IgD-negative memory B cell (primary cell): Measurements from ENCODE around the gene TARBP2. TPM values are rescaled to one million over a fixed set of nuclear protein-coding genes. Genes with fewer than 3 reads are reported as not detected.
"Not testable (repeated sequence)": the region's sequence is repeated elsewhere in the genome, so short reads cannot be mapped to it uniquely, and the experiment has no call there.

Experiments
- H3K27ac Mint-ChIP-seq, 3 donors: one replicate each; pipeline ENCODE4 v1.8.0; 2020 to 2022; ENCODE audit warnings: mild to moderate bottlenecking in 3 of 3, mixed read lengths in 3 of 3, moderate library complexity in 1 of 3
- H3K27me3 Mint-ChIP-seq: one replicate; pipeline ENCODE4 v1.8.0; 2021; ENCODE audit warnings: mixed read lengths
- H3K36me3 Mint-ChIP-seq: one replicate; pipeline ENCODE4 v1.8.0; 2020; ENCODE audit warnings: mild to moderate bottlenecking, mixed read lengths
- H3K4me1 Mint-ChIP-seq, 3 donors: one replicate each; pipeline ENCODE4 v1.8.0; 2020 to 2022; ENCODE audit warnings: mixed read lengths in 3 of 3, mild to moderate bottlenecking in 1 of 3
- H3K4me3 Mint-ChIP-seq, 4 donors: one replicate each; pipeline ENCODE4 v1.8.0; 2020 to 2022; ENCODE audit warnings: mild to moderate bottlenecking in 4 of 4, mixed read lengths in 4 of 4, moderate library complexity in 3 of 4
- H3K9me3 Mint-ChIP-seq, 3 donors: one replicate each; pipeline ENCODE4 v1.8.0; 2020 to 2021; ENCODE audit warnings: mixed read lengths in 3 of 3, mild to moderate bottlenecking in 1 of 3
- polyA plus RNA-seq: library from polyadenylated mRNA; unstranded; fragments of 300-500 nt; fragmentation: Illumina TruSeq; gene quantifications from one replicate; pipeline ENCODE4 v1.2.3, GENCODE V29; 2021

TARBP2 gene
- polyA plus RNA-seq, 1 donor from 2014 or later = 20.8 TPM

GRCh38 chr12:53532524-53533445 lies 31.7 kb downstream of the TARBP2 start:
- no peak overlapping the region for H3K4me3 Mint-ChIP-seq
- H3K36me3 Mint-ChIP-seq = peaks cover 2% of the 10 kb centered on the region
- H3K4me1 Mint-ChIP-seq = no peaks in the 10 kb centered on the region
- H3K9me3 Mint-ChIP-seq = no peaks in the 10 kb centered on the region
- H3K27me3 Mint-ChIP-seq = no peaks in the 10 kb centered on the region
- H3K27ac Mint-ChIP-seq = no peak overlapping the region

DNA sequence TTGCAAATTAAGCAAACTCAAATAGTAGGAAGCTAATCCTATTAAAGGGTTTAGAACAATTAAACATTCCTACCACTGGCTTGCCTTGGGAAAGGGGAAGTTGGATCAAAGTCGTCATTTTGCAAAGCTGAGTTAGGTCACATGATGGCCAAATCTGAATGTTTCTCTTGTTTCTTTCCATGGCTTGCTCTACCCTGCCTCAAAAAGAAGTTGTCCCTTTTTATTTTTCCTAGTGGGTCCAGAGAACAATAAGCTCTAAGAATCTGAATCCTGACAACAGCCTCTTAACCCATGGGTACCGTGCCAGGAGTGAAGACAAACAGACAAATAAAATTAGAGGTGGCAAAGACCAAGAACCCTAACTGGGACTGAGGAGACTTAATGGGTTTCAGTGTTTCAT lies 32.4 kb downstream of the TARBP2 start:
- Mint-ChIP-seq H3K36me3 (peaks cover 2% of the 10 kb centered on the region), H3K4me1 (no peaks in the 10 kb centered on the region), H3K4me3 (no peak overlapping the region), H3K27ac (no peak overlapping the region), H3K27me3 (no peaks in the 10 kb centered on the region), H3K9me3 (no peaks in the 10 kb centered on the region)

DNA sequence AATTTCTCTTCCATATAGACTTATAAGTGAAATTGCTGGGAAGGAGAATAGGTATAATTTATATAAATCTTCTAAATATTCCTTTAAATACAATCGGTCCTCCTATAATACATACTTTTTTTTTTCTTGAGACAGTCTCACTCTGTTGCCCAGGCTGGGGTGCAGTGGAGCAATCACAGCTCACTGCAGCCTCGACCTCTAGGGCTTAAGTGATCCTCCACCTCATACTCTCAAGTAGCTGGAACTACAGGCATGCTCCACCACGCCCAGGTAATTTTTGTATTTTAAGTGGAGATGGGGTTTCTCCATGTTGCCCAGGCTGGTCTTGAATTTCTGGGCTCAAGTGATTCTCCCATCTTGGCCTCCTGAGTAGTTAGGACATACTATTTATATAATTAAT lies 35.9 kb downstream of the TARBP2 start:
- no peaks in the 10 kb centered on the region for H3K4me1 Mint-ChIP-seq
- H3K9me3 Mint-ChIP-seq = no peaks in the 10 kb centered on the region
- peaks cover 2% of the 10 kb centered on the region for H3K36me3 Mint-ChIP-seq
- no peak overlapping the region for H3K27ac Mint-ChIP-seq
- H3K4me3 Mint-ChIP-seq = no peak overlapping the region
- H3K27me3 Mint-ChIP-seq = no peaks in the 10 kb centered on the region

GRCh38 chr12:53538209-53538689 lies 37.2 kb downstream of the TARBP2 start:
- Mint-ChIP-seq H3K4me1 (no peaks in the 10 kb centered on the region), H3K27ac (no peak overlapping the region), H3K36me3 (peaks cover 2% of the 10 kb centered on the region), H3K27me3 (no peaks in the 10 kb centered on the region), H3K4me3 (no peak overlapping the region), H3K9me3 (no peaks in the 10 kb centered on the region)

- Mint-ChIP-seq H3K27ac (peak overlapping the region in 1 of 3 donors; percentile 31), H3K4me3 (no peak overlapping the region), H3K4me1 (peaks cover 0 to 7% (median 5%) of the 10 kb centered on the region in 3 donors), H3K36me3 (peaks cover 2% of the 10 kb centered on the region), H3K9me3 (no peaks in the 10 kb centered on the region), H3K27me3 (no peaks in the 10 kb centered on the region)
Measured at GRCh38 chr12:53539526-53539925, 38.4 kb downstream of the TARBP2 start.

DNA sequence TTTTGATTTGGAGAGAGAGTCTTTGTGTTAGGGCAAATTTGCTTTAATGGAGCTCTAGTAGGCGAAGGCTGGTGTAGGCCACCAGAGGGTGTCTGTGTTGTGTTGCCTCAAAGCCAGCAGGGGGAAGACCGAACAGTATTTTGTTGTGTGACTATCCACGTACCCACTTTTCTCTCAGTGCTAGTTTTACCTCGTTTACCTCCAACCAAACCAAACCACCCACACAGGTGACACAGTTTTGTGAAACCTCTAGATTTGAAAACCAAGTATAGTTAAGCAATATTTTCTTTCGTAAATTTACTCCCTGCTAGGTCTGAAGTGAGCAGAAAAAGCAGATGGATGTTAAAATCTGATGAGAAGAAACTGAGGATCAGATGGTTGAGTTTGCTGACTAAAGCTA lies 42.5 kb downstream of the TARBP2 start:
- peak overlapping the region in 1 of 3 donors; percentile 42 for H3K27ac Mint-ChIP-seq
- no peaks in the 10 kb centered on the region for H3K27me3 Mint-ChIP-seq
- no peak overlapping the region for H3K4me3 Mint-ChIP-seq
- no peaks in the 10 kb centered on the region for H3K9me3 Mint-ChIP-seq
- H3K4me1 Mint-ChIP-seq = peaks cover 0 to 7% (median 5%) of the 10 kb centered on the region in 3 donors
- no peaks in the 10 kb centered on the region for H3K36me3 Mint-ChIP-seq

DNA sequence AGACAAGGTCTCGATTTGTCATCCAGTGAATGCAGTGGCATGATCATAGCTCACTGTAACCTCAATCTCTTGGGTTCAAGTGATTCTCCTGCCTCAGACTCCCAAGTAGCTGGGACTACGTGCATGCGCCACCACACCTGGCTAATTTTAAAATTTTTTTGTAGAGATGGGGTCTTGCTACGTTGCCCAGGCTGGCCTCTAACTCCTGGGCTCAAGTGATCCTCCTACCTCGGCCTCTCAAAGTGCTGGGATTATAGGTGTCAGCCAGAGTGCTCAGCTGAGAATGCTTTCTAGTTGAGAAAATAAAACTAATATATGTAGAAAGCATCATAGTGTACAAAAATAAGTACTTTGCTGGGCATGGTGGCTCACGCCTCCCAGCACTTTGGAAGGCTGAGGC lies 47.3 kb downstream of the TARBP2 start:
- not testable (repeated sequence) for H3K9me3 Mint-ChIP-seq

DNA sequence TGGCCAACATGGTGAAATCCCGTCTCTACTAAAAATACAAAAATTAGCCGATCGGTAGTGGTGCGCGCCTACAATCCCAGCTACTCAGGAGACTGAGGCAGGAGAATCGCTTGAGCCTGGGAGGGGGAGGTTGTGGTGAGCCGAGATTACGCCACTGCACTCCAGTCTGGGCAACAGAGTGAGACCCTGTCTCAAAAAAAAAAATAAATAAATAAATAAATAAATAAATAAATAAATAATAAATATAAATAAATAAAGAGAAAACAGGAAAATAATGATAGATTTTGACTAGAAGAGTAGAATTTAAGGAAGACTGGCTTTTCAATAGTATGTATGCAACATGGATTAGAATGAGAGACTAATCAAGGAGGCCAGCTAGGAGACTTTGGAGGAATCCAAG lies 49.0 kb downstream of the TARBP2 start:
- not testable (repeated sequence) for H3K9me3 Mint-ChIP-seq, H3K4me1 Mint-ChIP-seq, H3K4me3 Mint-ChIP-seq, H3K27me3 Mint-ChIP-seq, H3K36me3 Mint-ChIP-seq
- peak overlapping the region in 1 of 3 donors; percentile 28 for H3K27ac Mint-ChIP-seq

More for the DNA sequence above, 47.3 kb downstream of the TARBP2 start:
- H3K27me3 Mint-ChIP-seq, H3K4me3 Mint-ChIP-seq, H3K4me1 Mint-ChIP-seq, H3K36me3 Mint-ChIP-seq: not testable (repeated sequence)
- peak overlapping the region in 1 of 3 donors; percentile 39 for H3K27ac Mint-ChIP-seq

GRCh38 chr12:53550595-53550994 lies 49.5 kb downstream of the TARBP2 start:
- Mint-ChIP-seq H3K4me3 (no peak overlapping the region), H3K27ac (peak overlapping the region in 1 of 3 donors; percentile 28), H3K36me3 (peaks cover 2% of the 10 kb centered on the region), H3K9me3 (no peaks in the 10 kb centered on the region), H3K27me3 (no peaks in the 10 kb centered on the region), H3K4me1 (no peaks in the 10 kb centered on the region)

DNA sequence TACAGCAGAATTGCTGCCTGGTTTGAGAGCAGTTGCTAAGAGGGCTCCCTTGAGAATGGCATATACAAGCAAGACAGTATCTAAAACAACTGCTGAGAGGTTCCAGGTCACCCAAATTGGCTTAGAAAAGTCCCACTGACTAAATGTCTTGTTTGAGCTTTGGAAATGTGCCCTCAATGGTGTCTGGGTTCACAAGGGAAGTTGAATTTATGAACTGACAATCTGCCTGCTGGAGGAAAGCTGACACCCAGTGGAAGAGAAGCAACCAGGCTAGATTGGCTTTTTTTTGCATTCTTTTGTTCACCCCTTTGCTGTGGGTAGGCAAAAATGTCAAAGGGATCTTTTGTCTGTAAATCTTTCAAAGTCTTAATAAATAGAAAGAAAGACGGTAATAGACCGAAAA lies 50.8 kb downstream of the TARBP2 start:
- peaks cover 2% of the 10 kb centered on the region for H3K36me3 Mint-ChIP-seq
- H3K27ac Mint-ChIP-seq = no peak overlapping the region
- H3K4me1 Mint-ChIP-seq = no peaks in the 10 kb centered on the region
- H3K27me3 Mint-ChIP-seq = no peaks in the 10 kb centered on the region
- H3K9me3 Mint-ChIP-seq = no peaks in the 10 kb centered on the region
- no peak overlapping the region for H3K4me3 Mint-ChIP-seq

DNA sequence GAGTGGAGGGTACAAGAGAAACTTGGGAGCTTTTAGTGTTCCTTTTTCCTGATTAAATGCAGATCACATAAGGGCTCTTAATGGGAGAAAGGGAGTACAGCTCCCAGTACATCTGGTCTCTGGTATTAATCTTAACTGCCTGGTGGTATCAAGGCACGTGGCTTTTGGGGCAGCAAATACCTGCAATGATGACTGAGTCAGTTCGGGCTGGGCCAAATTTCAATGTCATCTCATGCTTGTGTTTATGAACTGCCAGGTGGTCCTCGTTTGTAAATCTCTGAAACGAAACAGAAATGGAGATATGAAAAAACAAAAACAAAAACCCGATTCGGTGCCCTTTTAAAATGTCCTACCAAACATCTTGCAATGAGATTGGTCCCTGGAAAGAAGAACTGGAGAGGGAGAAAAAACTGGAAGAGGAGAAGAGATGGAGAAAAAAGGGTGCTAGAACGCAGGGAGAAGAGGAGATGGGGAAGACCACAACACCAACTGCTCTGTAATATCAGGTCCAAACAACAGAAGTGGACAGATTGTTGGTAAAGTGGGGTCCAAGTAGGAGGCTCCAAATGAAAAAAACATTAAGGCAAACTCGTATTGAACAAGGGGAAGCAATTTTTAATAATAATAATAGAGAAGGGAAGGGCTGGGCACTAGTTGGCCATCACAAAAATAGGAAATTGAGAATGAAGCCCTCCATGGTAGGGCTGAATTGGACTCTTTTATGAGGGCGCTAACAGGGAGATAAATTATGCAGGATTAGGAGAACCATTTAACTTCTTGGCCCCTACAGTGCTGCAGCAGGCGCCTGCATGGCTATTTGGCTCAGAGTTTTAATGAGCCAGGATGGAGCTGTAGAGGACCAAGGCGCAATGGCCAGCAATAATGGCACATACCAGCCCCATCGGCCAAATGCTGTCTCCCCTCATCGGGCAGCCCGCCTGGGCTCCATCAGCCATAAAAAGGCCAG lies 51.6 kb downstream of the TARBP2 start:
- Mint-ChIP-seq H3K9me3 (no peaks in the 10 kb centered on the region), H3K27me3 (no peaks in the 10 kb centered on the region), H3K4me1 (no peaks in the 10 kb centered on the region), H3K27ac (peak overlapping the region in 1 of 3 donors; percentile 43), H3K4me3 (no peak overlapping the region), H3K36me3 (peaks cover 2% of the 10 kb centered on the region)

Other genes starting within 250 kb of the TARBP2 start
- gene ESPL1, start 233.0 kb upstream of the TARBP2 start, polyA plus RNA-seq = not detected
- 1,442 TPM for gene PFDN5, start 205.7 kb upstream of the TARBP2 start, polyA plus RNA-seq
- 50.4 TPM for gene MYG1, start 201.6 kb upstream of the TARBP2 start, polyA plus RNA-seq
- gene AAAS, start 179.7 kb upstream of the TARBP2 start, polyA plus RNA-seq = 41.3 TPM
- gene SP7, start 164.9 kb upstream of the TARBP2 start, polyA plus RNA-seq = not detected
- gene SP1, start 121.1 kb upstream of the TARBP2 start, polyA plus RNA-seq = 9.1 TPM
- not detected for gene AMHR2, start 77.4 kb upstream of the TARBP2 start, polyA plus RNA-seq
- gene PRR13, start 59.5 kb upstream of the TARBP2 start, polyA plus RNA-seq = 689 TPM
- gene PCBP2, start 49.2 kb upstream of the TARBP2 start, polyA plus RNA-seq = 111 TPM
- 1.4 TPM for gene MAP3K12, start 1.8 kb upstream of the TARBP2 start, polyA plus RNA-seq
- gene NPFF, start 6.2 kb downstream of the TARBP2 start, polyA plus RNA-seq = not detected
- 14.4 TPM for gene ATF7, start 125.1 kb downstream of the TARBP2 start, polyA plus RNA-seq
- 707 TPM for gene ATP5MC2, start 174.8 kb downstream of the TARBP2 start, polyA plus RNA-seq
- 52.0 TPM for gene CALCOCO1, start 226.2 kb downstream of the TARBP2 start, polyA plus RNA-seq